Vagina (tissue), 2 donors: ENCODE results near the gene PDE11A.

Experiments
- POLR2A ChIP-seq, 2 donors: fragments of 450-650 bp; IDR thresholded peaks; one replicate each; pipeline ENCODE4 v1.6.1; 2017; ENCODE audit warnings: antibody characterized with exemption in 2 of 2, mild to moderate bottlenecking in 2 of 2, moderate library complexity in 2 of 2
- POLR2AphosphoS5 ChIP-seq, 2 donors: sonication (generic); formaldehyde crosslinking; IDR thresholded peaks; one replicate each; pipeline ENCODE4 v1.9.0; 2017; ENCODE audit warnings: antibody characterized with exemption in 2 of 2, mild to moderate bottlenecking in 2 of 2, low read depth in 1 of 2; ENCODE audit not compliant: insufficient read depth in 1 of 2
- TF ChIP-seq, protein P1 (sequence below), 3 experiments: fragments of 450-650 bp in 2 of 3; fragments of 200-600 bp in 1 of 3; sonication (generic) in 1 of 3; IDR thresholded peaks; one replicate each; pipeline ENCODE4 v1.5.1; 2017 to 2019; ENCODE audit warnings: antibody characterized with exemption in 3 of 3, mild to moderate bottlenecking in 2 of 3, moderate library complexity in 2 of 3

DNA sequence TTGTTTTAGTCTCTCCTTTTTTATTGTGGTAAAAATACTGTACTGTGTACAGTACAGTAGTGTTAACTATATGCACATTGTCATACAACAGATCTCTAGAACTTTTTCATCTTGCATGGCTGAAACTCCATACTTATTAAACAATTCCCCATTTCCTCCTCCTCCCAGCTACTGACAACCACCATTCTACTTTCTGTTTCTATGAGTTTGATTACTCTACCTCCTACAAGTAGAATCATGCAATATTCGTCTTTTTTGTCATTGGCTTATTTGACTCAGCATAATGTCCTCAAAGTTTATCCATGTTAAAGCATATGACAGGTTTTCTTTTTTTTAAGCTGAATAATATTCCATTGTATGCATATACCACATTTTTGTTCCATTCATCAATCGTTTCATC is 341.8 kb downstream of the PDE11A start:
- TF ChIP-seq, protein P1, sequence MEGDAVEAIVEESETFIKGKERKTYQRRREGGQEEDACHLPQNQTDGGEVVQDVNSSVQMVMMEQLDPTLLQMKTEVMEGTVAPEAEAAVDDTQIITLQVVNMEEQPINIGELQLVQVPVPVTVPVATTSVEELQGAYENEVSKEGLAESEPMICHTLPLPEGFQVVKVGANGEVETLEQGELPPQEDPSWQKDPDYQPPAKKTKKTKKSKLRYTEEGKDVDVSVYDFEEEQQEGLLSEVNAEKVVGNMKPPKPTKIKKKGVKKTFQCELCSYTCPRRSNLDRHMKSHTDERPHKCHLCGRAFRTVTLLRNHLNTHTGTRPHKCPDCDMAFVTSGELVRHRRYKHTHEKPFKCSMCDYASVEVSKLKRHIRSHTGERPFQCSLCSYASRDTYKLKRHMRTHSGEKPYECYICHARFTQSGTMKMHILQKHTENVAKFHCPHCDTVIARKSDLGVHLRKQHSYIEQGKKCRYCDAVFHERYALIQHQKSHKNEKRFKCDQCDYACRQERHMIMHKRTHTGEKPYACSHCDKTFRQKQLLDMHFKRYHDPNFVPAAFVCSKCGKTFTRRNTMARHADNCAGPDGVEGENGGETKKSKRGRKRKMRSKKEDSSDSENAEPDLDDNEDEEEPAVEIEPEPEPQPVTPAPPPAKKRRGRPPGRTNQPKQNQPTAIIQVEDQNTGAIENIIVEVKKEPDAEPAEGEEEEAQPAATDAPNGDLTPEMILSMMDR (IDR thresholded peaks at IDR 0.05), result no peak
- TF ChIP-seq POLR2A (IDR thresholded peaks at IDR 0.05), result no peak
- no peak for TF ChIP-seq POLR2AphosphoS5 (IDR thresholded peaks at IDR 0.05; ENCODE audit: insufficient read depth in 1 of 2, low read depth in 1 of 2)
